Ishikawa (cell line): ENCODE measurements around the gene GAS5.

Experiments
- CEBPB ChIP-seq: IDR thresholded peaks from 2 replicates; pipeline ENCODE4 v1.6.1; 2012
- CREB1 ChIP-seq: IDR thresholded peaks from 2 replicates; pipeline ENCODE4 v1.6.1; 2012; ENCODE audit warnings: low read depth
- EGR1 ChIP-seq: IDR thresholded peaks from 2 replicates; pipeline ENCODE4 v1.6.1; 2012
- EP300 ChIP-seq: IDR thresholded peaks from 2 replicates; pipeline ENCODE4 v1.6.1; 2012; ENCODE audit warnings: borderline replicate concordance
- FOXM1 ChIP-seq: IDR thresholded peaks from 2 replicates; pipeline ENCODE4 v1.6.1; 2012; ENCODE audit warnings: low read depth, borderline replicate concordance
- NFIC ChIP-seq: IDR thresholded peaks from 2 replicates; pipeline ENCODE4 v1.6.1; 2012
- RAD21 ChIP-seq: IDR thresholded peaks from 2 replicates; pipeline ENCODE4 v1.6.1; 2012; ENCODE audit warnings: low read depth
- REST ChIP-seq: IDR thresholded peaks from 2 replicates; pipeline ENCODE4 v1.6.1; 2012; ENCODE audit warnings: low read depth, mild to moderate bottlenecking
- TAF1 ChIP-seq: IDR thresholded peaks from 2 replicates; pipeline ENCODE4 v1.6.1; 2012; ENCODE audit warnings: low read depth, mild to moderate bottlenecking
- TCF12 ChIP-seq: IDR thresholded peaks from 2 replicates; pipeline ENCODE4 v1.6.1; 2012; ENCODE audit warnings: low read depth
- TEAD4 ChIP-seq: IDR thresholded peaks from 2 replicates; pipeline ENCODE4 v1.6.1; 2012
- USF1 ChIP-seq: IDR thresholded peaks from 2 replicates; pipeline ENCODE4 v1.6.1; 2012
- YY1 ChIP-seq: IDR thresholded peaks from 2 replicates; pipeline ENCODE4 v1.6.1; 2012; ENCODE audit warnings: low read depth
- ZBTB7A ChIP-seq: IDR thresholded peaks from 2 replicates; pipeline ENCODE4 v1.6.1; 2012; ENCODE audit warnings: low read depth
- TF ChIP-seq, protein P1 (sequence below): IDR thresholded peaks from 2 replicates; pipeline ENCODE4 v1.6.1; 2012

GAS5 gene

DNA sequence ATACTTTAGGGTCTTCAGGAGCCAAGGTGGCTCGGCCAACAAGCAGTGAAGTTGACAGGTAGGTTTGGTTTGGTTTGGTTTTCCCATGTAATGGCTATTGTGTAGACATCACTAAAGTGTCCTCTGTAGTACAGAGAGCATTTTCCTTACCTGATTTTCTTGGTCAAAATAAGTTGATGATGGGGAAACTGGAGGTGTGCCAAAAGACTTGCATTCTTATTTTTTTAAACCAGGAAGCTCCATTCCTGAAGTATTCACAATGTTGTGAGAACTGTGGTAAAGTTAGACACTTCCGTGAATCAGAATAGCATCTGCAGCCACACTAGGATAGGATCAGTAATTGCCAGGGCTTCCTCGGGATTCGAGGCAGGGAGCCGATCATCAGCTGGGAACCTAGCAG lies 3.3 kb upstream of the GAS5 start:
- TF ChIP-seq RAD21 = no peak
- TF ChIP-seq REST = no peak
- TF ChIP-seq FOXM1 = no peak
- TF ChIP-seq EP300 = no peak
- TF ChIP-seq TCF12 = no peak
- no peak for TF ChIP-seq NFIC
- no peak for TF ChIP-seq TEAD4
- no peak for TF ChIP-seq YY1
- no peak for TF ChIP-seq EGR1
- TF ChIP-seq ZBTB7A = no peak
- TF ChIP-seq, protein P1, sequence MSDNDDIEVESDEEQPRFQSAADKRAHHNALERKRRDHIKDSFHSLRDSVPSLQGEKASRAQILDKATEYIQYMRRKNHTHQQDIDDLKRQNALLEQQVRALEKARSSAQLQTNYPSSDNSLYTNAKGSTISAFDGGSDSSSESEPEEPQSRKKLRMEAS = no peak
- no peak for TF ChIP-seq CEBPB
- no peak for TF ChIP-seq CREB1

DNA sequence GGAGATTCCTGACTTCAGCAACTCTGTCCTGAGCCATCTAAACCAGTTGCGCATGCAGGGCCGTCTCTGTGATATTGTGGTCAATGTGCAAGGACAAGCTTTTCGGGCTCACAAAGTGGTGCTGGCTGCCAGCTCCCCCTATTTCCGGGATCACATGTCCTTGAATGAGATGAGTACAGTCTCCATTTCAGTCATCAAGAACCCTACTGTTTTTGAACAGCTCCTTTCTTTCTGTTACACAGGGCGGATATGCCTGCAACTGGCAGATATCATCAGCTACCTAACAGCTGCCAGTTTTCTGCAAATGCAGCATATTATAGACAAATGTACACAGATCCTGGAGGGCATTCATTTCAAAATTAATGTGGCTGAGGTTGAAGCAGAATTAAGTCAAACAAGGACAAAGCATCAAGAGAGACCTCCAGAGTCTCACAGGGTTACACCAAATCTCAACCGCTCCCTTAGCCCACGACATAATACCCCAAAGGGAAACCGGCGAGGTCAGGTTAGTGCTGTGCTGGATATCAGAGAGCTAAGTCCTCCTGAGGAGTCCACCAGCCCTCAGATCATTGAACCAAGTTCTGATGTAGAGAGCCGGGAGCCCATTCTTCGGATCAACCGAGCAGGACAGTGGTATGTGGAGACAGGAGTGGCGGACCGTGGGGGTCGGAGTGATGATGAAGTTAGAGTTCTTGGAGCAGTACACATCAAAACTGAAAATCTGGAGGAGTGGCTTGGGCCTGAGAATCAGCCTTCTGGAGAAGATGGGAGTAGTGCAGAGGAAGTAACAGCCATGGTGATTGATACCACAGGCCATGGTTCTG lies 2.7 kb upstream of the GAS5 start:
- TF ChIP-seq CEBPB (no peak), YY1 (no peak), RAD21 (no peak), TAF1 (no peak), USF1 (no peak), TCF12 (no peak), TEAD4 (no peak), ZBTB7A (no peak), FOXM1 (no peak), REST (no peak), EGR1 (no peak), CREB1 (no peak), NFIC (no peak)
- TF ChIP-seq, protein P1 = no peak

DNA sequence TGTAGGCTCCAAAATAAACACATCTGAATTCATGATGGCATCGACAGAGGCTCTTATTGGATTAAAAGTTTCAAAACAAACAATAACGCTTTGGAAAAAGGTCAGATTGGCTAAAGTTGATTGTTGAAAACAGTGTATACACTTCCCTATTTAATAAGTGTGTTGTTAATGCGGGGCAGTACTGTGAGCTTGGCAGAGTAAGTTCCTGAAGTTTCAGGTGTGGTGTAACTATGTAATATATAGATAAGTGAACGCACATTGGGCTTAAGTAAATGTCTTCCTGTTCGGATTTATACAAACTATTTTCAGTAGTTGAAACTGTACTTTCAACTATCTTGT lies 1.2 kb upstream of the GAS5 start:
- TF ChIP-seq FOXM1 (0 out of 2 replicates have a peak, but pooled peaks have one; percentile 3), ZBTB7A (no peak), TCF12 (no peak), REST (no peak)

DNA sequence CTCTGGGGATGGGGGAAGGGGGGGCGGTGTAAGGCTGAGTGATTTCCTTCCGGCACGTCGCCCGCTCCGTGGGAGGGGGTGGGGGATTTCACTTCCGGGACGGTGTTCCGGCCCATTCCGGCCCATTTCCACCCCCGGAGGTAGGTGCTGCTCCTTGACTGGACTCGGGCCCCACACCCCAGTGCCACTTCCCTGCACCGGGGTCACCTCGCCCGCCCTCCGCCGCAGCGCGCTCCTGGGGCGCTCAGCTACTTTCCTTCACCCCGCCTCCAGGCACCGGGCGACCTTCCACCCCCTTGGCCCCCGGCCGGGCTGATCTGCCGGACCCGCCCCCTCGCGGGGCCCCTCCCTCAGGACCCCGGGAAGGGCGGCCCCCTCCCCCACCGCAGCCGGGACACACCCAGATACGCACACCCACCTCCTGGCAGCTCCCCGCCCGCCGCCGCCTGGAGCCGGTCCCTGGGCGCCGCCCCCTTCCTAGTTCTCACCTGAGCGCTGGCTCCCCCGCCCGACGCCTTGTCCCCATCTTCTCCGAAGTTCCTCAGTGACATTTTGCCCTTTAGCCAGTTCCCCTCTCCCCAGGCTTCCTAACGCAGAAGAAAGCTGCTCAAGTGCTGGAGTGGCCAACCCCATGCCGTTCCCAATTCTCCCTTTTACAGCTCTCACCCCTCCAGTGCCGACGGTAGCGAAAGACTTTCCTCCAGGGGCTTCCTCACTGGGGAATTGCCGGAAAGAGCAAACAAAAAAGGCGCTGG lies 654 bp upstream of the GAS5 start, which contains the start of gene ZBTB37:
Gene ZBTB37, plus strand, starts transcription at position 115 of the 755 bp plus-strand sequence. CDS start 1,846 bp downstream, outside the sequence.
- TF ChIP-seq EGR1 (peak; percentile 51; the same call in 1 of the 2 replicates), USF1 (no peak; the same call in 1 of the 2 replicates), YY1 (no peak), EP300 (no peak; the same call in 1 of the 2 replicates), CEBPB (no peak), TCF12 (peak; percentile 45; the same call in 1 of the 2 replicates), FOXM1 (no peak), TEAD4 (no peak; the same call in 1 of the 2 replicates), NFIC (no peak; the same call in 1 of the 2 replicates), REST (no peak), TAF1 (no peak), ZBTB7A (peak; percentile 89; the same call in 1 of the 2 replicates), RAD21 (peak; percentile 4; the same call in 1 of the 2 replicates)
- TF ChIP-seq, protein P1 = no peak; the same call in 1 of the 2 replicates
